ENCODE data around the gene PLD4. TPM values are rescaled to one million over a fixed set of nuclear protein-coding genes. Genes with fewer than 3 reads are reported as not detected.

Gene PLD4
- total RNA-seq, 1 donor from 2014 or later: not detected

- peaks cover 0 to 7% of the 10 kb centered on the region in 2 donors for H3K4me1 ChIP-seq
- no peak overlapping the region for H3K27ac ChIP-seq
- no peak for TF ChIP-seq CTCF (IDR thresholded peaks at IDR 0.05)
- no peaks in the 10 kb centered on the region for H3K9me3 ChIP-seq
- intact Hi-C loops (cut with DNase I): loop anchor here (2.0 kb wide), 1 partner anchor 31 kb away; no protein-coding TSS in a partner anchor
- no peaks in the 10 kb centered on the region for H3K27me3 ChIP-seq
- peak in 1 of 2 donors; percentile 19 for DNase-seq (ENCODE audit: low spot score in 2 of 2)
- H3K36me3 ChIP-seq: peaks cover 0 to 9% of the 10 kb centered on the region in 2 donors
- no peak overlapping the region for H3K4me3 ChIP-seq
Measured at GRCh38 chr14:104935955-104936354, 11.3 kb downstream of the PLD4 start.

DNA sequence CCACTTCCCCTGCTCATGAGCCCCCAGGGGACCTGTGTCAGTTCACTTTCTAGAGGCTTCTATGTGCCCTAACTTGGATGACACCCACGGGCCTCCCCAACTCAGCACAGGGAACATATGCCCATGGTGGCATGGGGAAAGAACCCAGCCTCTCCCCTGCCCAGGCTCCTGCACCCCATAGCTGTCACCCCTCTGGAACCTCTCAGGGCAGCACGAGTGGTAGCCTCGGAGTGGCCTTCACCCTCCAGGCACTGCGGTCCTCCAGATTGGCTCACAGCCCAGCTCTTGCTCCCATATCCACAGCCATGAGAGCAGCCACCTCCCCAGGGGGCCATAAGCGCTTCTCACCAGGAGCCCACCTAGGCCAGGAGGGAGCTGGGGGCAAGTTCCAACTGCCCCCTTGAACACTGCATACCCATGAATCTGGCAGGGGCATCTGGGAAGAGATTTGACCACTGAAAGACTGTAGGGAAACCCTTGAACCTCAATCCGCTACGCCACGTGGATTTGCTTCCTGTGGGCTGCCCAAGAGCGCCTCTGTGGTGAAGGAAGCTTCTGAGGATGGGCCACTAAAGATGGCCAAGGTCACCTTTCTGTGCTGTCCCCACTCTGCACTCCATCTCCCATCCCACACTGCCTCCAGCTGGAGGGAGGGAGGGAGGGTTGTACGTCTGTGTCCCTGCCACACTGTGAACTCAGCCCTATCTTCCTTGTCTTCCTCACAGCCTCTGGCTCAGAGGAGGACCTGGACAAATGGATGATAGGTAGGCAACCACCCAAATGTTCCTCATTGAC is 11.9 kb downstream of the PLD4 start:
- Histone ChIP-seq H3K27me3 (no peaks in the 10 kb centered on the region), H3K27ac (no peak overlapping the region), H3K4me1 (peaks cover 0 to 7% of the 10 kb centered on the region in 2 donors), H3K9me3 (no peaks in the 10 kb centered on the region), H3K36me3 (peaks cover under 1 to 9% of the 10 kb centered on the region in 2 donors), H3K4me3 (no peak overlapping the region)
- peak in 1 of 2 donors; percentile 45 for DNase-seq (ENCODE audit: low spot score in 2 of 2)
- intact Hi-C loops (cut with DNase I): no loop called here
- TF ChIP-seq CTCF (IDR thresholded peaks at IDR 0.05): no peak

DNA sequence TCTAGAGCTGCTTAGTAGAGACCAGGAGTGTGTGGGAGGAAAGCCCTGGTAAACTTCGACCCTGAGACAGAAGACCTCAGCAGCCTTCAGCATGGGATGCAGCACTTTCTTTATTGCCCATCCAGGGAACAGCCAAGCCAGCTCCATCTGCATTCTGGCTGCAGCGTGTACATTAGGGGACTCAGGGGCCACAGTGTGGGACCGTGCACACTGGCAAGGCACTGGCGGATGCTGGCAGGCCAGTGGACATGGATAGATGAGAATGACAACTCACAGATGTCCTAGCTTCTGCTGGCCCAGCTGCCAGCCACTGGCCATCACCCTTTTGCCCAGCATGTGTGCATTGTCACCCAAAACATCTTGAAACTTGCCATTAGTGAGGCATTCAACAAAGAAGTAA is 12.5 kb downstream of the PLD4 start:
- Histone ChIP-seq H3K4me1 (peaks cover 0 to 7% of the 10 kb centered on the region in 2 donors), H3K9me3 (no peaks in the 10 kb centered on the region), H3K27ac (no peak overlapping the region), H3K4me3 (no peak overlapping the region), H3K27me3 (no peaks in the 10 kb centered on the region), H3K36me3 (peaks cover 3 to 9% of the 10 kb centered on the region in 2 donors)
- no peak for DNase-seq (ENCODE audit: low spot score in 2 of 2)
- intact Hi-C loops (cut with DNase I): no loop called here
- no peak for TF ChIP-seq CTCF (IDR thresholded peaks at IDR 0.05)

GRCh38 chr14:104937694-104938365 is 13.2 kb downstream of the PLD4 start:
- no peak overlapping the region for H3K27ac ChIP-seq
- peaks cover 3 to 9% of the 10 kb centered on the region in 2 donors for H3K36me3 ChIP-seq
- no peak for DNase-seq (ENCODE audit: low spot score in 2 of 2)
- intact Hi-C loops (cut with DNase I): no loop called here
- peaks cover 0 to 3% of the 10 kb centered on the region in 2 donors for H3K4me1 ChIP-seq
- no peak overlapping the region for H3K4me3 ChIP-seq
- H3K9me3 ChIP-seq: no peaks in the 10 kb centered on the region
- no peak for TF ChIP-seq CTCF (IDR thresholded peaks at IDR 0.05)
- no peaks in the 10 kb centered on the region for H3K27me3 ChIP-seq

GRCh38 chr14:104938436-104938835 is 13.8 kb downstream of the PLD4 start:
- no peaks in the 10 kb centered on the region for H3K9me3 ChIP-seq
- DNase-seq (ENCODE audit: low spot score in 2 of 2): no peak
- peaks cover 3 to 9% of the 10 kb centered on the region in 2 donors for H3K36me3 ChIP-seq
- no peaks in the 10 kb centered on the region for H3K27me3 ChIP-seq
- TF ChIP-seq CTCF (IDR thresholded peaks at IDR 0.05): no peak
- intact Hi-C loops (cut with DNase I): no loop called here
- H3K27ac ChIP-seq: no peak overlapping the region
- H3K4me3 ChIP-seq: no peak overlapping the region
- peaks cover 0 to 3% of the 10 kb centered on the region in 2 donors for H3K4me1 ChIP-seq

All from ascending aorta (tissue), 2 donors.